IMR-90 (cell line): ENCODE data around the gene WASHC3. TPM values are rescaled to one million over a fixed set of nuclear protein-coding genes. Genes with fewer than 3 reads are reported as not detected.

Experiments used
- ATAC-seq: fragments of 200-7000 bp; cut with Tn5 transposase; 2 replicates; pipeline ENCODE4 v1.9.1; 2020; ENCODE audit warnings: low read depth, mild to moderate bottlenecking, moderate library complexity
- BruUV-seq: library from RNA; stranded (reverse); fragments of 400-500 nt; replicated peaks from 2 replicates; lab custom pipeline; 2021; lab: Mats Ljungman, UMichigan
- CTCF ChIA-PET: fragments of 300-600 bp; formaldehyde crosslinking; extraction: SDS; loops from one replicate; lab custom pipeline; 2021; ENCODE audit warnings: antibody characterized with exemption; lab: Yijun Ruan, JAX
- POLR2A ChIA-PET: fragments of 300-600 bp; sonication (Branson Sonifier 250); formaldehyde crosslinking; loops from one replicate; lab custom pipeline; 2022; ENCODE audit warnings: antibody characterized with exemption; ENCODE audit not compliant: unreplicated experiment; lab: Charles Lee
- DNase-seq: peaks from one replicate; pipeline ENCODE4 v3.0.0; 2013
- H2AFZ ChIP-seq: replicated peaks from 2 replicates; pipeline ENCODE3; 2013; ENCODE audit warnings: low read length, mild to moderate bottlenecking; ENCODE audit not compliant: poor library complexity
- H2AK5ac ChIP-seq: 2 replicates; pipeline ENCODE4 v1.6.1; 2013; ENCODE audit warnings: low read depth, low read length, inconsistent platforms
- H2AK9ac ChIP-seq: replicated peaks from 2 replicates; pipeline ENCODE3; 2013; ENCODE audit warnings: mild to moderate bottlenecking, low read depth, low read length, moderate library complexity; ENCODE audit not compliant: poor library complexity
- H2BK120ac ChIP-seq: 2 replicates; pipeline ENCODE4 v1.6.1; 2013; ENCODE audit warnings: low read depth, low read length, inconsistent platforms
- H2BK15ac ChIP-seq: 3 replicates; pipeline ENCODE4 v1.6.1; 2013; ENCODE audit warnings: low read depth, low read length, inconsistent platforms
- H2BK20ac ChIP-seq: 2 replicates; pipeline ENCODE4 v1.6.1; 2013; ENCODE audit warnings: low read depth, mild to moderate bottlenecking, inconsistent platforms, low read length, moderate library complexity
- H2BK5ac ChIP-seq: 2 replicates; pipeline ENCODE4 v1.6.1; 2013; ENCODE audit warnings: mild to moderate bottlenecking, low read depth, low read length, inconsistent platforms; ENCODE audit not compliant: poor library complexity, severe bottlenecking
- H3K14ac ChIP-seq: replicated peaks from 2 replicates; pipeline ENCODE4 v1.6.1; 2013; ENCODE audit warnings: low read depth, low read length, inconsistent platforms
- H3K18ac ChIP-seq: 2 replicates; pipeline ENCODE4 v1.6.1; 2013; ENCODE audit warnings: low read depth, low read length, control low read depth
- H3K23ac ChIP-seq: 2 replicates; pipeline ENCODE4 v1.6.1; 2013; ENCODE audit warnings: low read depth, low read length, inconsistent platforms
- H3K27ac ChIP-seq: 2 replicates; pipeline ENCODE4 v1.5.1; 2013; ENCODE audit warnings: mild to moderate bottlenecking, control low read depth, low read length; ENCODE audit not compliant: insufficient read depth
- H3K27me3 ChIP-seq: 2 replicates; pipeline ENCODE4 v1.6.1; 2013; ENCODE audit warnings: low read length; ENCODE audit not compliant: control insufficient read depth, insufficient read depth
- H3K36me3 ChIP-seq: 2 replicates; pipeline ENCODE4 v1.6.1; 2013; ENCODE audit warnings: low read length, mixed read lengths; ENCODE audit not compliant: control insufficient read depth, insufficient read depth
- H3K4ac ChIP-seq: 2 replicates; pipeline ENCODE4 v1.6.1; 2013; ENCODE audit warnings: low read depth, low read length, inconsistent platforms
- H3K4me1 ChIP-seq: 2 replicates; pipeline ENCODE4 v1.6.1; 2013; ENCODE audit warnings: low read length, mixed read lengths; ENCODE audit not compliant: control insufficient read depth, insufficient read depth
- H3K4me2 ChIP-seq: 2 replicates; pipeline ENCODE4 v1.6.1; 2013; ENCODE audit warnings: low read depth, mild to moderate bottlenecking, control low read depth, low read length, moderate library complexity
- H3K4me3 ChIP-seq: 2 replicates; pipeline ENCODE4 v1.5.1; 2013; ENCODE audit warnings: low read depth, mild to moderate bottlenecking, control low read depth, low read length, moderate library complexity; ENCODE audit not compliant: insufficient read depth
- H3K56ac ChIP-seq: 2 replicates; pipeline ENCODE4 v1.6.1; 2013; ENCODE audit warnings: low read length, inconsistent platforms; ENCODE audit not compliant: insufficient read depth; ENCODE audit errors: extremely low read depth
- H3K79me1 ChIP-seq, 2 experiments: 2 replicates each; pipeline ENCODE4 v1.6.1; 2013; ENCODE audit warnings: low read length in 2 of 2, inconsistent platforms in 1 of 2, low read depth in 1 of 2
- H3K9ac ChIP-seq: 2 replicates; pipeline ENCODE4 v1.6.1; 2013; ENCODE audit warnings: low read depth, low read length, control low read depth
- H3K9me1 ChIP-seq: 2 replicates; pipeline ENCODE4 v1.6.1; 2013; ENCODE audit warnings: low read length, inconsistent platforms; ENCODE audit not compliant: insufficient read depth
- H3K9me3 ChIP-seq: 2 replicates; pipeline ENCODE4 v1.6.1; 2013; ENCODE audit warnings: low read length; ENCODE audit not compliant: control insufficient read depth, insufficient read depth
- H4K20me1 ChIP-seq: 2 replicates; pipeline ENCODE4 v1.6.1; 2013; ENCODE audit warnings: low read length, inconsistent platforms; ENCODE audit not compliant: insufficient read depth
- H4K5ac ChIP-seq: 2 replicates; pipeline ENCODE4 v1.6.1; 2013; ENCODE audit warnings: mild to moderate bottlenecking, low read depth, low read length, control low read depth
- H4K8ac ChIP-seq, 2 experiments: 2 replicates each; pipeline ENCODE4 v1.6.1; 2013; ENCODE audit warnings: low read depth in 2 of 2, low read length in 2 of 2, control low read depth in 1 of 2, inconsistent platforms in 1 of 2
- H4K91ac ChIP-seq: 2 replicates; pipeline ENCODE4 v1.6.1; 2013; ENCODE audit warnings: low read depth, low read length, inconsistent platforms; ENCODE audit not compliant: insufficient read depth
- BHLHE40 ChIP-seq: fragments of 150-350 bp; IDR thresholded peaks from 2 replicates; pipeline ENCODE4 v1.6.1; 2016; ENCODE audit warnings: mild to moderate bottlenecking, low read depth, low read length
- CEBPB ChIP-seq: IDR thresholded peaks from 2 replicates; pipeline ENCODE4 v1.6.1; 2012; ENCODE audit warnings: low read depth, low read length, improper control_type of control experiment
- CHD1 ChIP-seq: IDR thresholded peaks from 2 replicates; pipeline ENCODE4 v1.6.1; 2012; ENCODE audit warnings: low read depth, low read length, improper control_type of control experiment
- FOS ChIP-seq: fragments of 150-350 bp; IDR thresholded peaks from 2 replicates; pipeline ENCODE4 v1.6.1; 2016; ENCODE audit warnings: low read depth, low read length
- MAFK ChIP-seq: IDR thresholded peaks from 2 replicates; pipeline ENCODE4 v1.6.1; 2012; ENCODE audit warnings: low read depth, low read length, improper control_type of control experiment
- MAZ ChIP-seq: IDR thresholded peaks from 2 replicates; pipeline ENCODE4 v1.6.1; 2012; ENCODE audit warnings: low read depth, mild to moderate bottlenecking, low read length, improper control_type of control experiment, moderate library complexity, borderline replicate concordance
- MXI1 ChIP-seq: IDR thresholded peaks from 2 replicates; pipeline ENCODE4 v1.6.1; 2012; ENCODE audit warnings: low read depth, mild to moderate bottlenecking, low read length, moderate library complexity, borderline replicate concordance
- NFE2L2 ChIP-seq: fragments of 150-350 bp; IDR thresholded peaks from 2 replicates; pipeline ENCODE4 v1.6.1; 2016; ENCODE audit warnings: low read depth, mild to moderate bottlenecking, low read length
- POLR2A ChIP-seq: IDR thresholded peaks from 2 replicates; pipeline ENCODE4 v1.6.1; 2012; ENCODE audit warnings: mild to moderate bottlenecking, low read depth, low read length
- RAD21 ChIP-seq: IDR thresholded peaks from 2 replicates; pipeline ENCODE4 v1.6.1; 2012; ENCODE audit warnings: low read length, improper control_type of control experiment
- RCOR1 ChIP-seq: IDR thresholded peaks from 2 replicates; pipeline ENCODE4 v1.6.1; 2012; ENCODE audit warnings: mild to moderate bottlenecking, low read length, improper control_type of control experiment; ENCODE audit not compliant: insufficient replicate concordance
- RFX5 ChIP-seq: IDR thresholded peaks from 2 replicates; pipeline ENCODE4 v1.8.0; 2012; ENCODE audit warnings: low read depth, mild to moderate bottlenecking, low read length, moderate library complexity
- SMC3 ChIP-seq: fragments of 150-350 bp; IDR thresholded peaks from 2 replicates; pipeline ENCODE4 v1.6.1; 2016; ENCODE audit warnings: low read depth, mild to moderate bottlenecking, antibody characterized with exemption, low read length, moderate library complexity
- WGBS, 2 experiments: methylation state at CpG; one replicate each; pipeline versions ENCODE4 v1.1.5 to v1.1.7; 2013; ENCODE audit warnings: missing lambda C conversion rate in 2 of 2; ENCODE audit not compliant: insufficient read length in 1 of 2; ENCODE audit errors: extremely low coverage in 2 of 2; 5-methylcytosine and 5-hydroxymethylcytosine counted together
- dilution Hi-C: fragments of 300-500 bp; cut with HindIII; formaldehyde crosslinking; loops from one replicate; pipeline ENCODE4 v1.14.3; 2018; ENCODE audit warnings: low sequenced_read_pairs; ENCODE audit not compliant: unreplicated experiment
- in situ Hi-C: fragments of 300-500 bp; cut with MboI; formaldehyde crosslinking; loops from 3 replicates; pipeline ENCODE4 v1.14.3; 2019; ENCODE audit warnings: low sequenced_read_pairs, inconsistent platforms, mixed read lengths
- intact Hi-C: fragments of 100-400 bp; cut with micrococcal nuclease; formaldehyde crosslinking; loops from 2 replicates; pipeline ENCODE4 v1.10.0; 2022
- polyA plus RNA-seq, 3 experiments: library from polyadenylated mRNA; depleted of rRNA; stranded (reverse); fragments of >200 nt; gene quantifications; 2 replicates each; pipeline ENCODE4 v1.2.3, GENCODE V29; 2012; ENCODE audit warnings: low replicate concordance in 1 of 3
- total RNA-seq: library from RNA; depleted of rRNA; stranded (reverse); fragments of >200 nt; gene quantifications from 2 replicates; pipeline ENCODE4 v1.2.3, GENCODE V29; 2012
- TF ChIP-seq, protein P1 (sequence below): fragments of 150-350 bp; IDR thresholded peaks from 2 replicates; pipeline ENCODE4 v1.6.1; 2017; ENCODE audit warnings: mild to moderate bottlenecking, antibody characterized with exemption, low read length, low read depth
- TF ChIP-seq, protein P2 (sequence below): fragments of 150-350 bp; IDR thresholded peaks from 2 replicates; pipeline ENCODE4 v1.6.1; 2016; ENCODE audit warnings: low read depth, mild to moderate bottlenecking, low read length, moderate library complexity, borderline replicate concordance
- TF ChIP-seq, protein P3 (sequence below): conservative IDR thresholded peaks from 2 replicates; pipeline ENCODE4 v1.5.1; 2012; ENCODE audit warnings: mild to moderate bottlenecking, low read depth, low read length, improper control_type of control experiment

The WASHC3 gene
- total and polyA plus RNA-seq, 2 of the 4 experiments (the other 2 are of a cell fraction), result 54.8 to 87.1 TPM

DNA sequence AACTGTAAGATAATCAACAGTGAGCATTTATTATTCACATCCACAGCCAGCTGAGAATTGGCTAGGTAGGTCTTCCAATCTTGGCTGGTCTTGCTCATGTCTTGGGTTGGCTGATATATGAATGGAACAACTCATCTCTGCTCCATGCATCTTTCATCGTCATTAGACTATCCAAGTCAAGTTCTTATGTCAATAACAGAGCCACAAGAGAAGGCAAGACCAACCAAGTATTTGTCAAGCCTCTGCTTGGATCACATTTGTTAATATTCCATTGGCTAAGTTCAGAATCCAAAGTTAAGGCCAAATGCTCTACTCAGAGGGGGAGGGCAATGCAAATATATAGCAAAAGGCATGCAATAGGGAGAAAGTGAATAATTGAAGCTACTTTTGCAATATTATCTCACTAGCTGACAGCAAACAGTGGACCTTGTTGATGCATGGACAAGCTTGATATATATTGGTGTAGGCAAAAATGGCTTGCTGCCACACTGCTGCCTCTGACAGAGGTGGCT lies 53.1 kb downstream of the WASHC3 start:
- DNase-seq (no peak), ATAC-seq (no peak)
- BruUV-seq, result no TSS peak
- H3K18ac ChIP-seq, result no peak overlapping the region
- no peaks in the 10 kb centered on the region for H3K9me1 ChIP-seq
- H3K9me3 ChIP-seq, result no peaks in the 10 kb centered on the region
- no peak overlapping the region for H2BK15ac ChIP-seq
- WGBS, 2 experiments, result no CpG with 5 or more reads among the region's 1 CpG
- no peak overlapping the region for H3K4me3 ChIP-seq
- no peak overlapping the region for H3K9ac ChIP-seq
- H3K23ac ChIP-seq, result no peak overlapping the region
- intact Hi-C loops (no loop called here), in situ Hi-C loops (no loop called here), dilution Hi-C loops (no loop called here)
- H3K4me2 ChIP-seq, result no peak overlapping the region
- H3K79me1 ChIP-seq, result no peaks in the 10 kb centered on the region
- H3K4me1 ChIP-seq, result no peaks in the 10 kb centered on the region
- no peak overlapping the region for H4K91ac ChIP-seq
- H2BK20ac ChIP-seq, result no peak overlapping the region
- no peak overlapping the region for H2BK5ac ChIP-seq
- H3K14ac ChIP-seq, result no peak overlapping the region
- TF ChIP-seq, protein P1, sequence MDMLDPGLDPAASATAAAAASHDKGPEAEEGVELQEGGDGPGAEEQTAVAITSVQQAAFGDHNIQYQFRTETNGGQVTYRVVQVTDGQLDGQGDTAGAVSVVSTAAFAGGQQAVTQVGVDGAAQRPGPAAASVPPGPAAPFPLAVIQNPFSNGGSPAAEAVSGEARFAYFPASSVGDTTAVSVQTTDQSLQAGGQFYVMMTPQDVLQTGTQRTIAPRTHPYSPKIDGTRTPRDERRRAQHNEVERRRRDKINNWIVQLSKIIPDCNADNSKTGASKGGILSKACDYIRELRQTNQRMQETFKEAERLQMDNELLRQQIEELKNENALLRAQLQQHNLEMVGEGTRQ, result no peak
- TF ChIP-seq, protein P2, sequence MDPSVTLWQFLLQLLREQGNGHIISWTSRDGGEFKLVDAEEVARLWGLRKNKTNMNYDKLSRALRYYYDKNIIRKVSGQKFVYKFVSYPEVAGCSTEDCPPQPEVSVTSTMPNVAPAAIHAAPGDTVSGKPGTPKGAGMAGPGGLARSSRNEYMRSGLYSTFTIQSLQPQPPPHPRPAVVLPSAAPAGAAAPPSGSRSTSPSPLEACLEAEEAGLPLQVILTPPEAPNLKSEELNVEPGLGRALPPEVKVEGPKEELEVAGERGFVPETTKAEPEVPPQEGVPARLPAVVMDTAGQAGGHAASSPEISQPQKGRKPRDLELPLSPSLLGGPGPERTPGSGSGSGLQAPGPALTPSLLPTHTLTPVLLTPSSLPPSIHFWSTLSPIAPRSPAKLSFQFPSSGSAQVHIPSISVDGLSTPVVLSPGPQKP, result no peak
- TF ChIP-seq RFX5 (no peak), CHD1 (no peak), SMC3 (no peak), FOS (no peak), CEBPB (no peak), POLR2A (no peak), NFE2L2 (no peak), RAD21 (no peak), MXI1 (no peak), MAZ (no peak), BHLHE40 (no peak), MAFK (no peak), RCOR1 (no peak)
- TF ChIP-seq, protein P3, sequence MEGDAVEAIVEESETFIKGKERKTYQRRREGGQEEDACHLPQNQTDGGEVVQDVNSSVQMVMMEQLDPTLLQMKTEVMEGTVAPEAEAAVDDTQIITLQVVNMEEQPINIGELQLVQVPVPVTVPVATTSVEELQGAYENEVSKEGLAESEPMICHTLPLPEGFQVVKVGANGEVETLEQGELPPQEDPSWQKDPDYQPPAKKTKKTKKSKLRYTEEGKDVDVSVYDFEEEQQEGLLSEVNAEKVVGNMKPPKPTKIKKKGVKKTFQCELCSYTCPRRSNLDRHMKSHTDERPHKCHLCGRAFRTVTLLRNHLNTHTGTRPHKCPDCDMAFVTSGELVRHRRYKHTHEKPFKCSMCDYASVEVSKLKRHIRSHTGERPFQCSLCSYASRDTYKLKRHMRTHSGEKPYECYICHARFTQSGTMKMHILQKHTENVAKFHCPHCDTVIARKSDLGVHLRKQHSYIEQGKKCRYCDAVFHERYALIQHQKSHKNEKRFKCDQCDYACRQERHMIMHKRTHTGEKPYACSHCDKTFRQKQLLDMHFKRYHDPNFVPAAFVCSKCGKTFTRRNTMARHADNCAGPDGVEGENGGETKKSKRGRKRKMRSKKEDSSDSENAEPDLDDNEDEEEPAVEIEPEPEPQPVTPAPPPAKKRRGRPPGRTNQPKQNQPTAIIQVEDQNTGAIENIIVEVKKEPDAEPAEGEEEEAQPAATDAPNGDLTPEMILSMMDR, result no peak
- H2AFZ ChIP-seq, result no peak overlapping the region
- no peak overlapping the region for H3K56ac ChIP-seq
- no peak overlapping the region for H2AK9ac ChIP-seq
- H3K4ac ChIP-seq, result no peak overlapping the region
- POLR2A ChIA-PET, result no interaction called here
- no peak overlapping the region for H4K5ac ChIP-seq
- H2AK5ac ChIP-seq, result no peak overlapping the region
- H3K36me3 ChIP-seq, result no peaks in the 10 kb centered on the region
- H3K27ac ChIP-seq, result no peak overlapping the region
- CTCF ChIA-PET, result no interaction called here
- H4K8ac ChIP-seq, result no peak overlapping the region
- no peaks in the 10 kb centered on the region for H3K27me3 ChIP-seq
- H2BK120ac ChIP-seq, result no peak overlapping the region
- no peaks in the 10 kb centered on the region for H4K20me1 ChIP-seq
